HG03175 (cell line): Measurements from ENCODE around the gene SERPINI1.

Experiments
- ATAC-seq: cut with Tn5 transposase; IDR thresholded peaks from one replicate; pipeline ENCODE4 v1.9.1; 2021; ENCODE audit warnings: mild to moderate bottlenecking, moderate library complexity; ENCODE audit not compliant: unreplicated experiment

Gene SERPINI1

GRCh38 chr3:167735233-167736138, at the start of gene SERPINI1:
TSS of gene SERPINI1 (plus strand) at chr3:167735721. CDS start at chr3:167789129, 53,408 bp downstream.
- ATAC-seq, result peak; percentile 61

- ATAC-seq, result peak; percentile 100
Measured at GRCh38 chr3:167691366-167691765, 44.2 kb upstream of the SERPINI1 start.

- ATAC-seq, result no peak
Measured at GRCh38 chr3:167694121-167694520, 41.4 kb upstream of the SERPINI1 start.

GRCh38 chr3:167700046-167700445, 35.5 kb upstream of the SERPINI1 start:
- ATAC-seq, result no peak

GRCh38 chr3:167700926-167701325, 34.6 kb upstream of the SERPINI1 start:
- ATAC-seq, result no peak

GRCh38 chr3:167705840-167706239, 29.7 kb upstream of the SERPINI1 start:
- ATAC-seq, result no peak

- no peak for ATAC-seq
Measured at GRCh38 chr3:167709690-167710089, 25.8 kb upstream of the SERPINI1 start.

GRCh38 chr3:167710552-167710951, 25.0 kb upstream of the SERPINI1 start:
- no peak for ATAC-seq

GRCh38 chr3:167711439-167711838, 24.1 kb upstream of the SERPINI1 start:
- ATAC-seq, result no peak

- ATAC-seq, result no peak
Measured at GRCh38 chr3:167712445-167712844, 23.1 kb upstream of the SERPINI1 start.

GRCh38 chr3:167714871-167715270, 20.6 kb upstream of the SERPINI1 start:
- no peak for ATAC-seq

- no peak for ATAC-seq
Measured at GRCh38 chr3:167716920-167717319, 18.6 kb upstream of the SERPINI1 start.

- ATAC-seq, result no peak
Measured at GRCh38 chr3:167718582-167718981, 16.9 kb upstream of the SERPINI1 start.

- ATAC-seq, result no peak
Measured at GRCh38 chr3:167723025-167723512, 12.5 kb upstream of the SERPINI1 start.

- no peak for ATAC-seq
Measured at GRCh38 chr3:167723872-167724271, 11.6 kb upstream of the SERPINI1 start.

- ATAC-seq, result no peak
Measured at GRCh38 chr3:167728176-167728575, 7.3 kb upstream of the SERPINI1 start.

- ATAC-seq, result no peak
Measured at GRCh38 chr3:167728632-167729323, 6.7 kb upstream of the SERPINI1 start.

GRCh38 chr3:167729591-167729990, 5.9 kb upstream of the SERPINI1 start:
- no peak for ATAC-seq

GRCh38 chr3:167731393-167731792, 4.1 kb upstream of the SERPINI1 start:
- no peak for ATAC-seq

GRCh38 chr3:167732313-167733065, 3.0 kb upstream of the SERPINI1 start:
- ATAC-seq, result no peak

- no peak for ATAC-seq
Measured at GRCh38 chr3:167733961-167734497, 1.5 kb upstream of the SERPINI1 start.
